PC-3 (cell line): Measurements from ENCODE around the gene ITK.

Source experiments
- EZH2phosphoT487 ChIP-seq: fragments of 300-600 bp; sonication (generic); IDR thresholded peaks from 2 replicates; pipeline ENCODE4 v1.6.1; 2018; ENCODE audit warnings: mild to moderate bottlenecking, antibody characterized with exemption, low read length, borderline replicate concordance
- TF ChIP-seq, protein P1 (sequence below): fragments of 300-600 bp; sonication (generic); conservative IDR thresholded peaks from 2 replicates; pipeline ENCODE4 v1.5.1; 2017; ENCODE audit warnings: antibody characterized with exemption, low read depth, mild to moderate bottlenecking, low read length

DNA sequence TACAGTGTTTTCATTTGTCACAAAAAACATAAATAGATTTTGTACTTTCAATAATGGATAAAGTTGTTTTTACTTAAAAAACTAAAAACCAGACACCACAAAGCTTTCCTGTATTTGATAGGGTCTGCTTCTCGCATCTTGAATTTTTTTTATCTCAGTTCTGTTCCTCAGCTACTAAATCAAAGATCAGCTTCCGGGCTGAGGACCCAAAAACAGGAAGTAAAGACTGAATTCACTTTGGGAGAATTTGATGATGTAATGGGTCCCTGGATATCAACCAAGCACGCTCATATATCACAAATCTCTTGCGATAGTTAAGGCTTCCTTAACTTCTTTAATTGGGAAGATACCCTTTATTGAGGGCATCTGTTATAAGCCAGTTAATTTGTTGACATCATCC lies 24.1 kb downstream of the ITK start:
- TF ChIP-seq, protein P1, sequence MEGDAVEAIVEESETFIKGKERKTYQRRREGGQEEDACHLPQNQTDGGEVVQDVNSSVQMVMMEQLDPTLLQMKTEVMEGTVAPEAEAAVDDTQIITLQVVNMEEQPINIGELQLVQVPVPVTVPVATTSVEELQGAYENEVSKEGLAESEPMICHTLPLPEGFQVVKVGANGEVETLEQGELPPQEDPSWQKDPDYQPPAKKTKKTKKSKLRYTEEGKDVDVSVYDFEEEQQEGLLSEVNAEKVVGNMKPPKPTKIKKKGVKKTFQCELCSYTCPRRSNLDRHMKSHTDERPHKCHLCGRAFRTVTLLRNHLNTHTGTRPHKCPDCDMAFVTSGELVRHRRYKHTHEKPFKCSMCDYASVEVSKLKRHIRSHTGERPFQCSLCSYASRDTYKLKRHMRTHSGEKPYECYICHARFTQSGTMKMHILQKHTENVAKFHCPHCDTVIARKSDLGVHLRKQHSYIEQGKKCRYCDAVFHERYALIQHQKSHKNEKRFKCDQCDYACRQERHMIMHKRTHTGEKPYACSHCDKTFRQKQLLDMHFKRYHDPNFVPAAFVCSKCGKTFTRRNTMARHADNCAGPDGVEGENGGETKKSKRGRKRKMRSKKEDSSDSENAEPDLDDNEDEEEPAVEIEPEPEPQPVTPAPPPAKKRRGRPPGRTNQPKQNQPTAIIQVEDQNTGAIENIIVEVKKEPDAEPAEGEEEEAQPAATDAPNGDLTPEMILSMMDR: no peak
- no peak for TF ChIP-seq EZH2phosphoT487
